ENCODE measurements around the gene ULK4. TPM values are rescaled to one million over a fixed set of nuclear protein-coding genes. Genes with fewer than 3 reads are reported as not detected.

ULK4 gene
- total and polyA plus RNA-seq, 2 of the 4 experiments (the other 2 are of a cell fraction): 2.7 to 5.0 TPM

DNA sequence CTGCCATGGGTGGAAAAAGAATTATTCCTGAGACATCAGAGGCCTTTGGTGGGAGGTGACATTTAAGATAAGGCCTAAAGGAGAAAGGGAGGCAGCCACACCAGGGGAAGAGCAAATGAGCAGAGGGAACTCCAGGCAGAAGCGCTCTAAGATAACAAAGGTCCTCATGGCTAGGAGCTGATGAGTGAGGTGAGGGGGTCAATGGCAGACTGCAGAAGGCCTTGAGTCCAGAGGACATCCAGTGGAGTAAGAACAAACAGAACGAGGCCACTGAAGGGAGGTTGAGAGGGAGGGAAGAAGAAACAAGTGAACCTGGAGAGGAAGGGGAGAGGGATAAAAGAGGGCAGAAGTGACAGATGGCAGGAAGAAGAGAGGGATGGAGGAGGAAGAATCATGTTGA lies 665.3 kb downstream of the ULK4 start:
- no peak overlapping the region for H3K56ac ChIP-seq (ENCODE audit: extremely low read depth, insufficient read depth, low read length)
- H3K4me1 ChIP-seq (ENCODE audit: control insufficient read depth, insufficient read depth, low read length): no peaks in the 10 kb centered on the region
- no peaks in the 10 kb centered on the region for H3K79me1 ChIP-seq (ENCODE audit: low read depth in 1 of 2, low read length in 2 of 2)
- no peak overlapping the region for H3K4me3 ChIP-seq (ENCODE audit: insufficient read depth, low read depth, low read length)
- H2BK5ac ChIP-seq (ENCODE audit: low read depth, low read length, poor library complexity, severe bottlenecking): no peak overlapping the region
- dilution Hi-C loops (cut with HindIII; ENCODE audit: low sequenced_read_pairs, unreplicated experiment) (no loop called here), intact Hi-C loops (cut with micrococcal nuclease) (no loop called here), in situ Hi-C loops (cut with MboI; ENCODE audit: low sequenced_read_pairs) (no loop called here)
- no peak overlapping the region for H3K4me2 ChIP-seq (ENCODE audit: low read depth, low read length)
- H3K36me3 ChIP-seq (ENCODE audit: control insufficient read depth, insufficient read depth, low read length): no peaks in the 10 kb centered on the region
- H2AFZ ChIP-seq (replicated peaks; ENCODE audit: low read length, poor library complexity): no peak overlapping the region
- H3K18ac ChIP-seq (ENCODE audit: low read depth, low read length): no peak overlapping the region
- H3K27me3 ChIP-seq (ENCODE audit: control insufficient read depth, insufficient read depth, low read length): no peaks in the 10 kb centered on the region
- H4K91ac ChIP-seq (ENCODE audit: insufficient read depth, low read depth, low read length): no peak overlapping the region
- 89% methylated on average over 1 of the region's 2 CpGs; no CpG with 5 or more reads in 1 of the 2 experiments for WGBS, 2 experiments (ENCODE audit: extremely low coverage in 2 of 2, insufficient read length in 1 of 2)
- H4K20me1 ChIP-seq (ENCODE audit: insufficient read depth, low read length): no peaks in the 10 kb centered on the region
- no peak overlapping the region for H3K27ac ChIP-seq (ENCODE audit: insufficient read depth, low read length)
- H3K4ac ChIP-seq (ENCODE audit: low read depth, low read length): no peak overlapping the region
- no peak for TF ChIP-seq RCOR1 (IDR thresholded peaks at IDR 0.05; ENCODE audit: insufficient replicate concordance, low read length)
- no peak for TF ChIP-seq NFE2L2 (IDR thresholded peaks at IDR 0.05; ENCODE audit: low read depth, low read length)
- no peak for TF ChIP-seq MXI1 (IDR thresholded peaks at IDR 0.05; ENCODE audit: borderline replicate concordance, low read depth, low read length)
- no peak for TF ChIP-seq MAZ (IDR thresholded peaks at IDR 0.05; ENCODE audit: borderline replicate concordance, low read depth, low read length)
- no peak for TF ChIP-seq POLR2A (IDR thresholded peaks at IDR 0.05; ENCODE audit: low read depth, low read length)
- TF ChIP-seq CEBPB (IDR thresholded peaks at IDR 0.05; ENCODE audit: low read depth, low read length): no peak
- no peak for TF ChIP-seq MAFK (IDR thresholded peaks at IDR 0.05; ENCODE audit: low read depth, low read length)
- TF ChIP-seq, protein P1, sequence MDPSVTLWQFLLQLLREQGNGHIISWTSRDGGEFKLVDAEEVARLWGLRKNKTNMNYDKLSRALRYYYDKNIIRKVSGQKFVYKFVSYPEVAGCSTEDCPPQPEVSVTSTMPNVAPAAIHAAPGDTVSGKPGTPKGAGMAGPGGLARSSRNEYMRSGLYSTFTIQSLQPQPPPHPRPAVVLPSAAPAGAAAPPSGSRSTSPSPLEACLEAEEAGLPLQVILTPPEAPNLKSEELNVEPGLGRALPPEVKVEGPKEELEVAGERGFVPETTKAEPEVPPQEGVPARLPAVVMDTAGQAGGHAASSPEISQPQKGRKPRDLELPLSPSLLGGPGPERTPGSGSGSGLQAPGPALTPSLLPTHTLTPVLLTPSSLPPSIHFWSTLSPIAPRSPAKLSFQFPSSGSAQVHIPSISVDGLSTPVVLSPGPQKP (IDR thresholded peaks at IDR 0.05; ENCODE audit: borderline replicate concordance, low read depth, low read length): no peak
- TF ChIP-seq FOS (IDR thresholded peaks at IDR 0.05; ENCODE audit: low read depth, low read length): no peak
- no peak for TF ChIP-seq RFX5 (IDR thresholded peaks at IDR 0.05; ENCODE audit: low read depth, low read length)
- no peak for TF ChIP-seq SMC3 (IDR thresholded peaks at IDR 0.05; ENCODE audit: low read depth, low read length)
- no peak for TF ChIP-seq USF2 (IDR thresholded peaks at IDR 0.05; ENCODE audit: low read depth, low read length)
- TF ChIP-seq RAD21 (IDR thresholded peaks at IDR 0.05; ENCODE audit: low read length): no peak
- TF ChIP-seq CTCF (conservative IDR thresholded peaks at IDR 0.05; ENCODE audit: low read depth, low read length): no peak
- TF ChIP-seq CHD1 (IDR thresholded peaks at IDR 0.05; ENCODE audit: low read depth, low read length): no peak
- TF ChIP-seq BHLHE40 (IDR thresholded peaks at IDR 0.05; ENCODE audit: low read depth, low read length): no peak
- ChIA-PET POLR2A (ENCODE audit: unreplicated experiment) (no interaction called here), CTCF (no interaction called here)
- no TSS peak for BruUV-seq (replicated peaks)
- H2BK20ac ChIP-seq (ENCODE audit: low read depth, low read length): no peak overlapping the region
- H2BK15ac ChIP-seq (ENCODE audit: low read depth, low read length): no peak overlapping the region
- H3K23ac ChIP-seq (ENCODE audit: low read depth, low read length): no peak overlapping the region
- H2AK5ac ChIP-seq (ENCODE audit: low read depth, low read length): no peak overlapping the region
- no peaks in the 10 kb centered on the region for H3K9me3 ChIP-seq (ENCODE audit: control insufficient read depth, insufficient read depth, low read length)
- ATAC-seq (ENCODE audit: low read depth) (no peak), DNase-seq (no peak)
- H2BK120ac ChIP-seq (ENCODE audit: low read depth, low read length): no peak overlapping the region
- H3K14ac ChIP-seq (replicated peaks; ENCODE audit: low read depth, low read length): no peak overlapping the region
- no peak overlapping the region for H2AK9ac ChIP-seq (replicated peaks; ENCODE audit: low read depth, low read length, poor library complexity)
- no peaks in the 10 kb centered on the region for H3K9me1 ChIP-seq (ENCODE audit: insufficient read depth, low read length)
- H3K9ac ChIP-seq (ENCODE audit: low read depth, low read length): no peak overlapping the region
- no peak overlapping the region for H4K5ac ChIP-seq (ENCODE audit: low read depth, low read length)
- no peak overlapping the region for H4K8ac ChIP-seq (ENCODE audit: low read depth in 2 of 2, low read length in 2 of 2)
